K562 (cell line): ENCODE data around the gene DUSP10. TPM values are rescaled to one million over a fixed set of nuclear protein-coding genes. Genes with fewer than 3 reads are reported as not detected.

Source experiments
- ATAC-seq: fragments of 200-7000 bp; cut with Tn5 transposase; 3 replicates; pipeline ENCODE4 v1.9.1; 2020; ENCODE audit warnings: moderate library complexity
- BruUV-seq: library from RNA; stranded (reverse); fragments of 400-500 nt; replicated peaks from 2 replicates; lab custom pipeline; 2021; lab: Mats Ljungman, UMichigan
- CTCF ChIA-PET: fragments of 300-600 bp; formaldehyde crosslinking; extraction: SDS; loops from one replicate; lab custom pipeline; 2021; ENCODE audit warnings: low intra/inter-chr PET ratio; lab: Yijun Ruan, JAX
- POLR2A ChIA-PET: fragments of 300-600, 350-650 bp; sonication (Branson Sonifier 250); formaldehyde crosslinking; extraction: SDS; loops from one replicate; lab custom pipeline; 2021; ENCODE audit warnings: antibody characterized with exemption, inconsistent platforms; lab: Yijun Ruan, JAX
- DNase-seq, 4 experiments: peaks; one replicate each; pipeline versions ENCODE4 v3.0.0 to v3.0.0-alpha.2; 2011 to 2018; ENCODE audit warnings: low spot score in 3 of 4, mixed read lengths in 3 of 4; ENCODE audit errors: extremely low read depth in 1 of 4
- FAIRE-seq: peaks from 2 replicates; lab custom pipeline; 2011; peaks lifted over from hg19 to GRCh38; lab: Jason Lieb, UNC
- H2AFZ ChIP-seq: 2 replicates; pipeline ENCODE4 v1.6.0; 2011; ENCODE audit warnings: low read depth, low read length, control low read depth, inconsistent platforms
- H3K27ac ChIP-seq: fragments of 200-600 bp; 3 replicates; pipeline ENCODE4 v1.8.0; 2011; ENCODE audit warnings: low read depth, mild to moderate bottlenecking, control low read depth, inconsistent platforms, low read length, moderate library complexity, mixed read lengths; ENCODE audit errors: extremely low read depth
- H3K27me3 ChIP-seq, 2 experiments: fragments of 300-600 bp in 1 of 2; 2 replicates in 1 of 2; 3 replicates in 1 of 2; pipeline versions ENCODE4 v1.6.0 to v1.8.0; 2011; ENCODE audit warnings: inconsistent platforms in 2 of 2, low read length in 2 of 2, mild to moderate bottlenecking in 1 of 2, mixed read lengths in 1 of 2, moderate library complexity in 1 of 2; ENCODE audit not compliant: control insufficient read depth in 2 of 2, insufficient read depth in 2 of 2
- H3K36me3 ChIP-seq: fragments of 300-600 bp; 3 replicates; pipeline ENCODE4 v1.8.0; 2011; ENCODE audit warnings: mild to moderate bottlenecking, low read length, inconsistent platforms; ENCODE audit not compliant: control insufficient read depth, insufficient read depth
- H3K4me1 ChIP-seq, 2 experiments: fragments of 200-600 bp in 1 of 2; replicated peaks in 1 of 2; 2 replicates in 1 of 2; 3 replicates in 1 of 2; pipeline versions ENCODE4 v1.5.1 to v1.8.0; 2011; ENCODE audit warnings: inconsistent platforms in 2 of 2, low read length in 2 of 2, mild to moderate bottlenecking in 1 of 2, mixed read lengths in 1 of 2, moderate library complexity in 1 of 2; ENCODE audit not compliant: control insufficient read depth in 2 of 2, insufficient read depth in 2 of 2
- H3K4me2 ChIP-seq: 2 replicates; pipeline ENCODE4 v1.6.1; 2011; ENCODE audit warnings: low read length, control low read depth, inconsistent platforms, mixed read lengths; ENCODE audit not compliant: insufficient read depth
- H3K4me3 ChIP-seq: fragments of 200-600 bp; sonication (generic), shearing (Covaris generic); 2 replicates; pipeline ENCODE4 v1.5.1; 2016; ENCODE audit warnings: control low read depth, inconsistent platforms
- H3K79me2 ChIP-seq: fragments of 200-600 bp; 3 replicates; pipeline ENCODE4 v1.8.0; 2011; ENCODE audit warnings: low read length, inconsistent platforms; ENCODE audit not compliant: control insufficient read depth, insufficient read depth
- H3K9ac ChIP-seq, 2 experiments: 2 replicates each; pipeline versions ENCODE4 v1.6.0 to v1.6.1; 2011; ENCODE audit warnings: low read depth in 2 of 2, low read length in 2 of 2, control low read depth in 1 of 2, inconsistent platforms in 1 of 2, mild to moderate bottlenecking in 1 of 2, mixed read lengths in 1 of 2; ENCODE audit not compliant: insufficient read depth in 1 of 2
- H3K9me1 ChIP-seq: one replicate; pipeline ENCODE4 v1.6.0; 2011; ENCODE audit warnings: inconsistent platforms, mild to moderate bottlenecking, low read length, moderate library complexity; ENCODE audit not compliant: control insufficient read depth, insufficient read depth
- H3K9me3 ChIP-seq: replicated peaks from 2 replicates; pipeline ENCODE4 v1.5.1; 2011; ENCODE audit warnings: low read depth, low read length, inconsistent platforms; ENCODE audit not compliant: control insufficient read depth, insufficient read depth
- H4K20me1 ChIP-seq: replicated peaks from 2 replicates; pipeline ENCODE4 v1.6.1; 2011; ENCODE audit warnings: low read length, inconsistent platforms, mixed read lengths; ENCODE audit not compliant: control insufficient read depth, insufficient read depth
- ARID1B ChIP-seq: fragments of 450-650 bp; IDR thresholded peaks from 2 replicates; pipeline ENCODE4 v1.6.1; 2016; ENCODE audit warnings: antibody characterized with exemption, mild to moderate bottlenecking, inconsistent platforms
- ATF1 ChIP-seq, 2 experiments: fragments of 450-650 bp in 1 of 2; IDR thresholded peaks; 2 replicates each; pipeline ENCODE4 v1.6.1; 2016; ENCODE audit warnings: missing compliant biosample characterization in 1 of 2, missing genetic modification characterization in 1 of 2
- CBFA2T2 ChIP-seq: fragments of 450-650 bp; conservative IDR thresholded peaks from 2 replicates; pipeline ENCODE4 v1.6.1; 2017; ENCODE audit warnings: mild to moderate bottlenecking
- CBFA2T3 ChIP-seq: fragments of 450-650 bp; IDR thresholded peaks from 2 replicates; pipeline ENCODE4 v1.6.1; 2017
- CCNT2 ChIP-seq: IDR thresholded peaks from 2 replicates; pipeline ENCODE4 v1.6.1; 2011; ENCODE audit warnings: borderline replicate concordance, low read depth, mild to moderate bottlenecking, moderate library complexity, mixed read lengths, low read length; ENCODE audit not compliant: insufficient read length; ENCODE audit errors: extremely low read depth
- DPF2 ChIP-seq: fragments of 450-650 bp; IDR thresholded peaks from 2 replicates; pipeline ENCODE4 v1.6.1; 2016
- FOXJ2 ChIP-seq: fragments of 200-800 bp; sonication (Bioruptor generic); IDR thresholded peaks from 2 replicates; pipeline ENCODE4 v1.6.1; 2016; ENCODE audit warnings: missing genetic modification characterization, missing compliant biosample characterization
- GABPB2 ChIP-seq: fragments of 250-450 bp; sonication (Bioruptor Pico); conservative IDR thresholded peaks from 2 replicates; pipeline ENCODE4 v1.5.1; 2021; ENCODE audit warnings: mild to moderate bottlenecking
- IRF9 ChIP-seq: fragments of 450-650 bp; IDR thresholded peaks from 2 replicates; pipeline ENCODE4 v1.6.1; 2016; ENCODE audit warnings: missing biosample characterization, missing genetic modification characterization
- MTA1 ChIP-seq: fragments of 450-650 bp; IDR thresholded peaks from 2 replicates; pipeline ENCODE4 v1.6.1; 2017; ENCODE audit warnings: borderline replicate concordance
- NCOR1 ChIP-seq: fragments of 450-650 bp; IDR thresholded peaks from 2 replicates; pipeline ENCODE4 v1.6.1; 2016; ENCODE audit warnings: mild to moderate bottlenecking, moderate library complexity
- RUNX1 ChIP-seq: sonication (generic); IDR thresholded peaks from 2 replicates; pipeline ENCODE4 v1.6.1; 2016; ENCODE audit warnings: antibody characterized with exemption, low read depth
- TAF9B ChIP-seq: fragments of 450-650 bp; IDR thresholded peaks from 2 replicates; pipeline ENCODE4 v1.6.1; 2018; ENCODE audit warnings: mild to moderate bottlenecking; ENCODE audit not compliant: partially characterized antibody
- TAL1 ChIP-seq: fragments of 450-650 bp; IDR thresholded peaks from 2 replicates; pipeline ENCODE4 v1.6.1; 2016; ENCODE audit warnings: mild to moderate bottlenecking
- TCF3 ChIP-seq: sonication (generic); formaldehyde crosslinking; IDR thresholded peaks from 2 replicates; pipeline ENCODE4 v1.4.0; 2020; ENCODE audit warnings: mild to moderate bottlenecking, missing genetic modification reagents
- TEAD4 ChIP-seq, 2 experiments: sonication (generic) in 1 of 2; formaldehyde crosslinking in 1 of 2; IDR thresholded peaks; 2 replicates each; pipeline versions ENCODE4 v1.6.1 to v1.8.0; 2012 to 2022; ENCODE audit warnings: borderline replicate concordance in 1 of 2, inconsistent platforms in 1 of 2, low read length in 1 of 2, mild to moderate bottlenecking in 1 of 2, missing genetic modification reagents in 1 of 2
- ZC3H4 ChIP-seq: sonication (generic); formaldehyde crosslinking; IDR thresholded peaks from 2 replicates; pipeline ENCODE4 v1.9.0; 2021; ENCODE audit warnings: missing genetic modification reagents, borderline replicate concordance
- ZEB2 ChIP-seq: fragments of 450-650 bp; IDR thresholded peaks from 2 replicates; pipeline ENCODE4 v1.6.1; 2016
- WGBS: fragments of 100-300 bp; shearing (Covaris generic); methylation state at CpG from one replicate; pipeline ENCODE4 v1.1.6; 2016; ENCODE audit warnings: low coverage, mixed read lengths; ENCODE audit not compliant: insufficient coverage; ENCODE audit errors: missing lambda C conversion rate; 5-methylcytosine and 5-hydroxymethylcytosine counted together
- in situ Hi-C: fragments of 300-500 bp; cut with MboI; formaldehyde crosslinking; loops from 4 replicates; pipeline ENCODE4 v1.15.0; 2018; ENCODE audit warnings: inconsistent platforms, mixed read lengths
- intact Hi-C: fragments of 100-400 bp; cut with micrococcal nuclease; formaldehyde crosslinking; loops from 2 replicates; pipeline ENCODE4 v1.14.2; 2022
- polyA plus RNA-seq, 8 experiments: library from polyadenylated mRNA; depleted of rRNA in 4 of 8; stranded (reverse) in 5 of 8; unstranded in 3 of 8; fragments of >200 nt; fragmentation: Nextera tagmentation in 2 of 8; fragmentation: Illumina TruSeq in 1 of 8; extraction: Ambion mirVana in 2 of 8; extraction: Trizol in 1 of 8; gene quantifications; 2 replicates each; pipeline versions ENCODE4 v1.2.1 to v1.2.3, GENCODE V29; 2011 to 2014; ENCODE audit warnings: inconsistent platforms in 1 of 8, missing spikeins in 1 of 8
- total RNA-seq, 7 experiments: library from RNA; depleted of rRNA in 6 of 7; stranded (reverse); fragments of >200 nt in 6 of 7; fragmentation: Illumina TruSeq in 2 of 7; extraction: Trizol in 2 of 7; gene quantifications; 2 replicates each; pipeline versions ENCODE4 v1.2.1 to v1.2.3, GENCODE V29; 2011 to 2021; ENCODE audit warnings: low replicate concordance in 1 of 7

DUSP10 gene
- total and polyA plus RNA-seq, 9 of the 15 experiments (the other 6 are each of a cell fraction or from before 2014, with no cell fraction given): 1.7 to 8.3 (median 6.1) TPM

GRCh38 chr1:221663321-221663720, 78.6 kb downstream of the DUSP10 start (continued):
- TF ChIP-seq ZC3H4 (CRISPR knock-in tag) (no peak), TAF9B (no peak), FOXJ2 (tag) (no peak)

DNA sequence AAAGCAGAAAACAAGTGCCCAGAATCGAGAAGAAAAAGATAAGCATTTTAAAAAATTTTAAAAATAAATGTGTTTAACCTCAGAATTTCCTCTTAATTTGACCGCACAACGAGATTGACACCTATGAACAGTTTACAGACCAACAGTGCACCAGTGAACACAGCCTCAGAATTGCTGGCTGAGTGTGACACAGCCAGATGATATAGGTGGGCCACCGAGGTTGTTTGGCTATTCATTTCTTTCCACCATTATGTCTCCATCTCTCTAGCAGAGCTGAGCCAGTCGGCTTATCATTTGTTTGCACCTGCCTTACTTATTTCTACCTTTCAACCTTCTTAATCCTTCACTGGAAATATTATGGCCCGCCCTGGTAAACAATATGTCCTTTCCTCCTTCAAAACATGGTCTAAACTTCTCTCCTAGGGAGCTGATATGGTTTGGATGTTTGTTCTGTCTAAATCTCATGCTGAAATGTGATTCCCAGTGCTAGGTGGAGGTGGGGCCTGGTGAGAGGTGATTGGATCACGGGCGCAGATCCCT, 86.1 kb downstream of the DUSP10 start:
- BruUV-seq: no TSS peak
- peak overlapping the region; percentile 68 for H2AFZ ChIP-seq
- H3K27ac ChIP-seq: peak overlapping the region; percentile 17; the same call in 1 of the 3 replicates
- H3K27me3 ChIP-seq: no peaks in the 10 kb centered on the region
- ChIA-PET POLR2A (interaction anchor here (2.4 kb wide), 1 partner anchor 14 kb away, joined by 5 read pairs; no protein-coding TSS in a partner anchor), CTCF (no interaction called here)
- peak overlapping the region; percentile 14; the same call in 1 of the 2 replicates for H3K4me2 ChIP-seq
- no peaks in the 10 kb centered on the region for H4K20me1 ChIP-seq
- H3K9me3 ChIP-seq: no peaks in the 10 kb centered on the region
- no peaks in the 10 kb centered on the region for H3K79me2 ChIP-seq
- H3K4me3 ChIP-seq: no peak overlapping the region
- no peaks in the 10 kb centered on the region for H3K36me3 ChIP-seq
- no peaks in the 10 kb centered on the region for H3K9me1 ChIP-seq
- WGBS: 8% methylated on average over 8 of the region's 8 CpGs
- intact Hi-C loops: no loop called here
- TF ChIP-seq NCOR1 (peak; percentile 41), CBFA2T2 (0 out of 2 replicates have a peak, but pooled peaks have one; percentile 10), ATF1 (CRISPR knock-in tag; IDR thresholded peaks at IDR 0.05) (no peak), ATF1 (tag; IDR thresholded peaks at IDR 0.05) (no peak), GABPB2 (CRISPR knock-in tag) (no peak), IRF9 (tag) (no peak), ARID1B (peak; percentile 63), RUNX1 (no peak), DPF2 (peak; percentile 32), TCF3 (CRISPR knock-in tag) (peak; percentile 63), ZEB2 (peak; percentile 34; the same call in 1 of the 2 replicates), CBFA2T3 (peak; percentile 43), MTA1 (no peak), TAL1 (peak; percentile 49; the same call in 1 of the 2 replicates), CCNT2 (peak; percentile 18), TEAD4 (IDR thresholded peaks at IDR 0.05; ENCODE audit: low read length) (0 out of 2 replicates have a peak, but pooled peaks have one; percentile 8), TEAD4 (CRISPR knock-in tag; IDR thresholded peaks at IDR 0.05; ENCODE audit: borderline replicate concordance) (no peak)
- in situ Hi-C loops: no loop called here
- FAIRE-seq (no peak), DNase-seq (peak in 2 of 4 experiments; percentile 17 to 53), ATAC-seq (peak; percentile 77)
- peaks cover 0 to 14% of the 10 kb centered on the region in 2 experiments; a peak in 1 of 5 replicates for H3K4me1 ChIP-seq
- no peak overlapping the region for H3K9ac ChIP-seq
